Peyer's patch (tissue), 4 donors: ENCODE data around the gene LTBP4. TPM values are rescaled to one million over a fixed set of nuclear protein-coding genes. Genes with fewer than 3 reads are reported as not detected.

ENCODE experiments used
- DNase-seq, 3 donors: peaks; one replicate each; pipeline ENCODE4 v3.0.0-alpha.2; 2017 to 2019
- H3K27ac ChIP-seq, 4 donors: fragments of 200-600 bp; sonication (generic); one replicate each; pipeline ENCODE4 v1.5.1; 2016 to 2019
- H3K27me3 ChIP-seq, 2 donors: fragments of 200-600 bp; sonication (generic); one replicate each; pipeline ENCODE4 v1.5.1; 2019
- H3K36me3 ChIP-seq, 3 donors: fragments of 200-600 bp; sonication (generic); one replicate each; pipeline ENCODE4 v1.5.1; 2016 to 2019
- H3K4me1 ChIP-seq, 4 donors: fragments of 200-600 bp; sonication (generic); one replicate each; pipeline ENCODE4 v1.5.1; 2016 to 2019
- H3K4me3 ChIP-seq, 4 donors: fragments of 200-600 bp; sonication (generic); 1 replicate in 3 of 4; 2 replicates in 1 of 4; pipeline ENCODE4 v1.5.1; 2016 to 2019; ENCODE audit warnings: mild to moderate bottlenecking in 1 of 4
- H3K9me3 ChIP-seq, 4 donors: fragments of 200-600 bp; sonication (generic); one replicate each; pipeline ENCODE4 v1.5.1; 2016 to 2019; ENCODE audit warnings: mild to moderate bottlenecking in 1 of 4
- CTCF ChIP-seq, 6 experiments: fragments of 450-650 bp in 4 of 6; fragments of 200-600 bp in 2 of 6; sonication (generic) in 1 of 6; IDR thresholded peaks; one replicate each; pipeline ENCODE4 v1.5.1; 2017 to 2019; ENCODE audit warnings: antibody characterized with exemption in 6 of 6, mild to moderate bottlenecking in 3 of 6, moderate library complexity in 1 of 6
- POLR2A ChIP-seq, 2 donors: fragments of 450-650 bp; IDR thresholded peaks; one replicate each; pipeline ENCODE4 v1.5.1; 2017; ENCODE audit warnings: antibody characterized with exemption in 2 of 2, mild to moderate bottlenecking in 2 of 2, moderate library complexity in 2 of 2
- total RNA-seq, 4 donors: library from RNA; depleted of rRNA; stranded (reverse); fragments of >200 nt; gene quantifications; one replicate each; pipeline ENCODE4 v1.1.0, GENCODE V29; 2016

LTBP4 gene
- total RNA-seq, 4 donors from 2014 or later: 164 to 484 (median 329) TPM

- Histone ChIP-seq H3K4me3 (no peak overlapping the region), H3K4me1 (peaks cover 0 to 9% (median 0%) of the 10 kb centered on the region in 4 donors), H3K27me3 (no peaks in the 10 kb centered on the region), H3K27ac (no peak overlapping the region), H3K9me3 (no peaks in the 10 kb centered on the region), H3K36me3 (peaks cover 0 to 3% (median 0%) of the 10 kb centered on the region in 3 donors)
- no peak for TF ChIP-seq POLR2A (IDR thresholded peaks at IDR 0.05)
- no peak for TF ChIP-seq CTCF (IDR thresholded peaks at IDR 0.05)
- DNase-seq: no peak
These were observed 25.8 kb upstream of the LTBP4 start for GRCh38 chr19:40575326-40575725.

- H3K4me3 ChIP-seq: peak overlapping the region; percentile 63 to 98 (median 74)
- H3K36me3 ChIP-seq: peaks cover 0 to 11% (median 0%) of the 10 kb centered on the region in 3 donors
- peak overlapping the region in 3 of 4 donors; percentile 65 to 87 (median 84) for H3K27ac ChIP-seq
- H3K27me3 ChIP-seq: no peaks in the 10 kb centered on the region
- TF ChIP-seq POLR2A (IDR thresholded peaks at IDR 0.05) (no peak), CTCF (IDR thresholded peaks at IDR 0.05) (no peak)
- H3K4me1 ChIP-seq: peaks cover 0 to 9% (median 0%) of the 10 kb centered on the region in 4 donors
- H3K9me3 ChIP-seq: no peaks in the 10 kb centered on the region
- no peak for DNase-seq
These were observed 25.0 kb upstream of the LTBP4 start for GRCh38 chr19:40576151-40576584.

- TF ChIP-seq POLR2A (IDR thresholded peaks at IDR 0.05) (peak; percentile 61 to 67), CTCF (IDR thresholded peaks at IDR 0.05) (no peak)
- peak within 1 kb of the TSS; percentile 63 to 98 (median 74) for H3K4me3 ChIP-seq
- H3K9me3 ChIP-seq: no peaks in the 10 kb centered on the region
- H3K4me1 ChIP-seq: peaks cover 0 to 9% (median 0%) of the 10 kb centered on the region in 4 donors
- H3K27ac ChIP-seq: peak within 1 kb of the TSS; percentile 65 to 87 (median 74)
- peak; percentile 93 to 98 (median 95) for DNase-seq
- no peaks in the 10 kb centered on the region for H3K27me3 ChIP-seq
- H3K36me3 ChIP-seq: peaks cover 0 to 17% (median 0%) of the 10 kb centered on the region in 3 donors
These were observed 24.4 kb upstream of the LTBP4 start, which contains the start of gene SHKBP1 for GRCh38 chr19:40576585-40577451. Gene SHKBP1, plus strand, starts transcription at chr19:40576873. Its CDS starts 27 bp downstream, at chr19:40576900.

- no peak for DNase-seq
These were observed 22.7 kb upstream of the LTBP4 start for GRCh38 chr19:40578442-40578908.

GRCh38 chr19:40580619-40581018 lies 20.6 kb upstream of the LTBP4 start:
- peaks cover 0 to 51% (median 0%) of the 10 kb centered on the region in 3 donors for H3K36me3 ChIP-seq
- H3K4me1 ChIP-seq: peaks cover 0 to 9% (median 0%) of the 10 kb centered on the region in 4 donors
- H3K4me3 ChIP-seq: no peak overlapping the region
- no peaks in the 10 kb centered on the region for H3K9me3 ChIP-seq
- H3K27ac ChIP-seq: no peak overlapping the region
- no peak for TF ChIP-seq CTCF (IDR thresholded peaks at IDR 0.05)
- TF ChIP-seq POLR2A (IDR thresholded peaks at IDR 0.05): no peak
- DNase-seq: no peak
- H3K27me3 ChIP-seq: no peaks in the 10 kb centered on the region

More at GRCh38 chr19:40578442-40578908, 22.7 kb upstream of the LTBP4 start:
- no peaks in the 10 kb centered on the region for H3K9me3 ChIP-seq
- TF ChIP-seq POLR2A (IDR thresholded peaks at IDR 0.05): no peak
- TF ChIP-seq CTCF (IDR thresholded peaks at IDR 0.05): no peak
- no peak overlapping the region for H3K4me3 ChIP-seq
- peaks cover 0 to 33% (median 0%) of the 10 kb centered on the region in 3 donors for H3K36me3 ChIP-seq
- no peaks in the 10 kb centered on the region for H3K27me3 ChIP-seq
- H3K4me1 ChIP-seq: peaks cover 0 to 9% (median 0%) of the 10 kb centered on the region in 4 donors
- H3K27ac ChIP-seq: no peak overlapping the region
